C4-2B (cell line): ENCODE data around the gene CXADR.

ENCODE experiments used
- H3K27ac ChIP-seq: fragments of 450-650 bp; 2 replicates; pipeline ENCODE4 v1.5.1; 2017
- ZFX ChIP-seq: fragments of 450-650 bp; IDR thresholded peaks from 2 replicates; pipeline ENCODE4 v1.6.1; 2017
- TF ChIP-seq, protein P1 (sequence below): fragments of 450-650 bp; conservative IDR thresholded peaks from 2 replicates; pipeline ENCODE4 v1.5.1; 2017; ENCODE audit warnings: mild to moderate bottlenecking

The CXADR gene

DNA sequence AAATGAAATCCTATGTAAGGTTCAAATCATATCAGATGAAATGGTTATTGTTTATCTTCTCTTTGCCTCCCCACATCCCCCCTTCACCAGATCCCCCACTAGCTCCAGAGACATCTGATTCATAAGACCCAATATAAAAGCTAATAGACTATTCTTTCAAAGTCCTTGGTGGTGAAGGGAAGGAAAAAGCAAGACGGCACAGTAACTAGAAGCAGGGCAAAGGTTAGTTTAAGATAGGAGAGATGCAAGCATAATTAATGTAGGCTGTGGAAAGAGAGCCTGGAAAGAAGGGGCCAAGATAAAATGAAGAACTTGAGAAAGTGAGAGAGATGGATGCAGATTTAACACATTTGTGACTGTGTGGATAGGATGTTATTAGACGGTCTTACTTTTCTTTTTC lies 66.0 kb downstream of the CXADR start:
- TF ChIP-seq, protein P1, sequence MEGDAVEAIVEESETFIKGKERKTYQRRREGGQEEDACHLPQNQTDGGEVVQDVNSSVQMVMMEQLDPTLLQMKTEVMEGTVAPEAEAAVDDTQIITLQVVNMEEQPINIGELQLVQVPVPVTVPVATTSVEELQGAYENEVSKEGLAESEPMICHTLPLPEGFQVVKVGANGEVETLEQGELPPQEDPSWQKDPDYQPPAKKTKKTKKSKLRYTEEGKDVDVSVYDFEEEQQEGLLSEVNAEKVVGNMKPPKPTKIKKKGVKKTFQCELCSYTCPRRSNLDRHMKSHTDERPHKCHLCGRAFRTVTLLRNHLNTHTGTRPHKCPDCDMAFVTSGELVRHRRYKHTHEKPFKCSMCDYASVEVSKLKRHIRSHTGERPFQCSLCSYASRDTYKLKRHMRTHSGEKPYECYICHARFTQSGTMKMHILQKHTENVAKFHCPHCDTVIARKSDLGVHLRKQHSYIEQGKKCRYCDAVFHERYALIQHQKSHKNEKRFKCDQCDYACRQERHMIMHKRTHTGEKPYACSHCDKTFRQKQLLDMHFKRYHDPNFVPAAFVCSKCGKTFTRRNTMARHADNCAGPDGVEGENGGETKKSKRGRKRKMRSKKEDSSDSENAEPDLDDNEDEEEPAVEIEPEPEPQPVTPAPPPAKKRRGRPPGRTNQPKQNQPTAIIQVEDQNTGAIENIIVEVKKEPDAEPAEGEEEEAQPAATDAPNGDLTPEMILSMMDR: no peak
- no peak for TF ChIP-seq ZFX

DNA sequence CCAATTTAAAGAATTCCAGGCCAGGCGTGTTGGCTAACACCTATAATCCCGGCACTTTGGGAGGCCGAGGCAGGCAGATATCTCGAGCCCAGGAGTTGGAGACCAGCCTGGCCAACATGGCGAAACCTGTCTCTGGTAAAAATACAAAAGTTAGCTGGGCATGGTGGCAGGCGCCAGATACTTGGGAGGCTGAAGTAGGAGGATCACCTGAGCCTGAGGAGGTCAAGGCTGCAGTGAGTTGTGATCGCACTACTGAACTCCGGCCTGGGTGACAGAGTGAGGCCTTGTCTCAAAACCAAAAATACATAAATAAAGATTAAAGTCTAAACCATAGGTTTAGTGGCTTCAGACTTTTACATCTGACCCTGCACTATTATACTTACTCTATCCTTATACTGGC lies 67.5 kb downstream of the CXADR start:
- TF ChIP-seq, protein P1: no peak
- no peak for TF ChIP-seq ZFX
- no peak overlapping the region for H3K27ac ChIP-seq

More for the DNA sequence above, 66.0 kb downstream of the CXADR start:
- H3K27ac ChIP-seq: no peak overlapping the region

DNA sequence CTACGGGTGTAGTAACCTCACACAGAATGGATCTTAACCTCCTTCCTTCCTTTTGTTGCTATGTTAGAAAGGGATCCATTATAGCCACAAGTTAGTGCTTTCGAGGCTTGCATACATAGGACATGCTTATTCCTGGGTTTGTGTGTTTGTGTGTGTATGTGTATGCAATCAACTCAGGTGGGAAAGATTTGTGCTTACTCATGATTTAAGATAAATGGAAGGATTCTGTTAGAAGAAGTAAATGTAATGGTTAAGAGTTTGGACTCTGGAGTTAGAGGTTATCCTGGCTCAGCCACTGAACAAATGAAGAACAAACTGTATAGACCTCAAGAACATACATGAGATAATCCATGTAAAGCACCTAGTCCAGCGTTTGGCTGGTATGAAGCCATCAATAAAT lies 71.1 kb downstream of the CXADR start:
- TF ChIP-seq, protein P1: no peak
- TF ChIP-seq ZFX: no peak
- no peak overlapping the region for H3K27ac ChIP-seq

DNA sequence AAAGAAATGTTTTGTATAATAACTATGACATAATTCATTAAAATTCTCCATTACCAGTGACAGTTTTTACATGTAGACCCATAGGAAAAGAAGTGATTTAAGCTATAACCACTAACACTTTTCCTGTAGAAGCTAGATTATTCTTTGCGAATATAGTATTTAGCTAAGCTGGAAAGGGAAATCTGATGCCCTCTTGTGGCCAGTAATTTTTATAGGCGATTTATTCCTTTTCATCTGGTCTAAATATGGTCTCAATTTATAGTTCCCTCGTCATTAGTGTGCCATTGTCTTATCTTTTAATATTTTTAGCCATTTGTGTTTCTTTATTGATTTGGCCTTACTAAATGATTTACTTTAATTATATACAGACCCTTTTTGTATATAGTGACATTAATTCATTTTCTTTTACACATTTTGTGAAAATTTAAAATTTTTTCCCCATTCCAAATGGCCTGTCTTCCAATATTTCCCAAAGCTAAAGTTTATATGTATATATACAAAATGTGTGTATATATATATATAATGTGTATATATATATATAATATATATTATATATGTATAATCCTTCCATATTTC lies 73.1 kb downstream of the CXADR start:
- TF ChIP-seq ZFX: no peak
- TF ChIP-seq, protein P1: peak; percentile 73

DNA sequence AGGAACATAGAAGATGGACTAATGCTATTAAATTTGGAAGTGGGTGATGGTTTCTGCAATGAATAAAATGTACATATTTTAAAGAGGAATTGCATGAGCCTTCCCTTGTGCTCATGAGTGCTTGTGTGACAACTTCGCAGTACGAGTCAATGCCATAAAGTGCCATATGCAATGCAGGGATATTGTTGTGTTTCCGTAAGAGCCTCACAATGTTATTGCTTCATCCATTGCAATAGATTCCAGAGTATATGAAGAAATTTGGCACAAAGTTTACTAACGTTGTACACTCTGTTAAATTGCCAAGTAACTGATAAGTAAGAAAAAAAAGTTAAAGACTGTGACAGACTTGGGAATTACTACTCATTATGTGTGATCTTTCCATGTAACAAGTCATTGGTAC lies 77.6 kb downstream of the CXADR start:
- TF ChIP-seq, protein P1: no peak
- no peak for TF ChIP-seq ZFX
- no peak overlapping the region for H3K27ac ChIP-seq

More for the DNA sequence above, 73.1 kb downstream of the CXADR start:
- H3K27ac ChIP-seq: no peak overlapping the region

DNA sequence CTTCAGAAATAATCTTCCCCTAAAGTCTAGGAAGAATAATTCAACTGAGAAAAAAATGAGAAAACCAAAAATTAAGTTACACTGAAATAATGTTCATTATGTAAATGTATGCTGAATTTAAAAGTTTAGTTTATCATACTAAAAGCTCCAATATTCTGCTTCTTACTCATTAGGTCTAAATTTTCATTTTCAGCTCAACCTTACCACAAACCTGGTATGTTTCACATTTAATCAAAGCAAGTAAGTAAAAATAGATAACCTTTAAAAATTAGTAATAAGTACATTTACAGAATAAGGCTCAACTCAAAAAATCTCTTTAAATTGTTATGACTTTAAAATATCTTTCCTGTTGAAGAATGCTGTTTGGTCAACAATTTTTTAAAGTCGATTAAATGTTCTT lies 84.8 kb downstream of the CXADR start:
- no peak for TF ChIP-seq ZFX
- TF ChIP-seq, protein P1: no peak

DNA sequence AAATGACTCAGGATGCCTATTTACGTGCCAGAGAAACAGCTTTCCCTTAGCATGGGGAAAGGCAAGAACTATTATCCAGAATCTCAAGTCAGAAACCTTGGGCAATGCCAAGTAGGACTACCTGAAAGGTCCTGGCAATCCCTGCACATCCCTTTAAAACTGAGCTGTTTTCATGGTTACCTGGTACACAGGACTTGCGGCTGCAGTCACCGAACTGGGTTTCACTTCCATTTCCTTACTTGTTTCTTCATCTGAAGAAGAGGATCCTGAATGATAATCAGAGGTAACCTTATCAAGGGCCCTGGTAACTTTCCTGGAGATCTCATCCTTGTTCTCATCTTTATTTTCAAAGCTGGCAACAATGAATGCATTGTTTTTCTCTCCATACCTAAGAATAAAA lies 85.6 kb downstream of the CXADR start:
- no peak overlapping the region for H3K27ac ChIP-seq
- no peak for TF ChIP-seq ZFX
- TF ChIP-seq, protein P1: no peak

More for the DNA sequence above, 84.8 kb downstream of the CXADR start:
- no peak overlapping the region for H3K27ac ChIP-seq
